Amniotic epithelial cell (primary cell): ENCODE measurements around the gene TMEM117.
"Not testable (repeated sequence)": the region's sequence is repeated elsewhere in the genome, so short reads cannot be mapped to it uniquely, and the experiment has no call there.

Source experiments
- DNase-seq: peaks from one replicate; pipeline ENCODE4 v3.0.0-alpha.2; 2010; ENCODE audit warnings: low read depth

Gene TMEM117

DNA sequence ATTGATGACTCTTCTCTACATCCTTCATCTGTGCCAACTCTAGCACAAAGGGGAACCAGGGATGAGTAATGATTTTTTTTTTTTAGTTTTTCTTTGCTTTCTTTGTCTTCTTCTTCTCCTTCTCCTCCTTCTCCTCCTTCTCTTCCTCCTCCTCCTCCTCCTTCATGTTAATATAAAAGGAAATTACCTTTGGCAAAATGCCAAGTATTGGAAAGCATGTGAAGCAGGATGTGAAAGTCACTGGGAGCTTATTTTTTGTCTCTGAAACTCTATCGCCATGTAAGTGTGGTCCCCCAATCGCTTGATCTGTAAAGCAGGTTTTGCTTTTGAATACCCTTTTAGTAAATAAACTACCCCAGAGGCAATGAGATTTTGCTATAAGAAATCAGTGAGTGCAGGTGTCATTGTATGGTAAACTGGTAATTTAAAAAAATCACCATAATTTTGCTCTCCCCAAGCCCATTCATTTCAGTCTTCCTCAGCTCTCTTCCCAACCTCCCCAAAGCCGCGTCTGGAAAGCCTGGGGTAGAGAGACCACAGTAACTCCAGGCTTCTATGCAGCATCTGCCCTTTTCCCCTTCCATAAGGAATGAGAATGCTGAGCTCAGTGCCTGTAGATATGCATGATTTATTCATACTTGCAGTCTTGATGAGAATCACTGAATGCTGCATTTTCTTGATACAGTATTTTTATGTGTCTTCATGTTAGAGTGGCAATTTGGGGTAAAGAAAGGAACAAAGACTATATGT is 388.7 kb downstream of the TMEM117 start:
- no peak for DNase-seq

GRCh38 chr12:44225149-44225510 is 389.2 kb downstream of the TMEM117 start:
- no peak for DNase-seq

DNA sequence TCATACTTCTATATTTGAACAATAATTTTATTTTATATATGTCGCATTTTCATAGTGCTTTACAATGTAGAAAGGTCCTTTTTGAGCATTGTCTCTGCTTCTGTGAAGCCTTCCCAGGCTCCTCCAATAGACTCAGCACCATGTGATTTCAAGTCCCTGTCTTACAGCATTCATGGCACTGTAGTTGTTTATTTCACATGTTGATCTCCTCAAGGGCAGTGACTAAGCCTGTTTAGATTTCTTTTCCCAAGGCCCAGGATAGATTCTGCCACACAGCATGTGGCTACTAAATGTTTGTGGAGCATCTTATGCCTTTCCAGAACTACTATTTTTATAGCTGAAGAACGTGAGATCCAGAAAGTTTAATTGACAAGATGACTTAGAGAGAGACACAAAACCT is 391.7 kb downstream of the TMEM117 start:
- no peak for DNase-seq

- DNase-seq, result no peak
Measured at GRCh38 chr12:44229846-44230245, 394.0 kb downstream of the TMEM117 start.

DNA sequence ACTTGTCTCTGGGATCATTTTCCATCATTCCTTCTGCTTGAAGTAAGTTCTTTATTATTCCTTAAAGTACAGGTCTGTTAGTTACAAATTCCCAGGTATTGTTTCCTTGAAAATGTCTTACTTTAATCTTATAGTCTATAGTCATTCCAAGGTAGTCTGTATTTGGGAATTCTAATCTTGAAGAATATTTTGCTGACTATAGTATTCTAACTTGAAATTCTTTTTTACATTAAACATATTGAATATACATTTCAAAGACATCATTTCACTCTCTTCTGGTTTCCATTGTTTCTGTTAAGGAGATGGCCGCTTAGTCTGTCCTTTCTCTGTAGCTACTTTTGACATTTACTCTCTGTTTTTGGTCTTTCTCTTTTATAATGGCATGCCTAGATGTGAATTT is 399.8 kb downstream of the TMEM117 start:
- no peak for DNase-seq

- DNase-seq, result no peak
Measured at GRCh38 chr12:44240186-44240585, 404.3 kb downstream of the TMEM117 start.

DNA sequence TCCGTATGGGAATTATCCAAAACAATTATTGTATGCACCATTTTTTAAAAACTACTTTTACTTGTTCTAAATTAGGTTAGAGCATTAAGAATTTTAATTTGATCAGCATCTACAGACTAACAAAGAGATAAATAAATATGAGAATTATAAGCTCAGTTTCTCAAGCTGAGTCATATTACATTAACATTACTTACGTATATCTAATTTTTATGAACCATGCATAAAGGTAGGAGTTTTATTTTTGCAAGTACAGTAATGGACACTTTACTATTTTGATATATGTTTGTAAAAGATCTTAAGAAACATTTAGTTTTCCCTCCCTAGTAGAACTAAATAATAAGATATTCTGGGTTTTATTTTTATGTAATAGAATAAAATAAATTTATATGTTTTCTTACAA is 410.1 kb downstream of the TMEM117 start:
- no peak for DNase-seq

DNA sequence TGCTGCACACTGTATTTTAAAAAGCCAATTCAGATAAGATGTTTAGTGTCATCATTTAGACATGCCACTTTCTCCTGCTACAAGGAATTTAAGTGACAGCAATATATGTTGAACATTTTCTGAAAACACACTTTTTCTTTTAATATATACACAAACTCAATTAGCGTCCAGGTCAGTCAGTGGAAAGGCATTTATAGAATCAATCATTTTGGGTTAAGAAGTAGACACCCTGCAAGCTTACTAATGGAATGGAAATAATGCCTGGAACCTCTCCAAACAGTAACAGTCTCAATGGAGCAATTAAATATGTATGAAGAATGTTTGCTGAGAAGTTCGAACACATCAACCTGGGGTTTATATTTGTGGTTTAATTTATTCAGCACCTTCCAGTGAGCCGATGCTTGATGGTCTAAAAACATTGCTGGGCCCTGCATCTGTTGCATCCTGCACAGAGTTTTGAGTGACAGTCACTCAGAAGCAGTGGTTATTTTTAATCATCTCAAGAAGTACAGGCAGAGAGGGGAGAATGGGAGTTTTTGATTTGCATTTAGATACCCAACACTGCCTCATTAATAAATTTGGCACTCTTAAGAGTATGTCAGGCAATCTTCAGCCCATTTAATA is 410.7 kb downstream of the TMEM117 start:
- no peak for DNase-seq

DNA sequence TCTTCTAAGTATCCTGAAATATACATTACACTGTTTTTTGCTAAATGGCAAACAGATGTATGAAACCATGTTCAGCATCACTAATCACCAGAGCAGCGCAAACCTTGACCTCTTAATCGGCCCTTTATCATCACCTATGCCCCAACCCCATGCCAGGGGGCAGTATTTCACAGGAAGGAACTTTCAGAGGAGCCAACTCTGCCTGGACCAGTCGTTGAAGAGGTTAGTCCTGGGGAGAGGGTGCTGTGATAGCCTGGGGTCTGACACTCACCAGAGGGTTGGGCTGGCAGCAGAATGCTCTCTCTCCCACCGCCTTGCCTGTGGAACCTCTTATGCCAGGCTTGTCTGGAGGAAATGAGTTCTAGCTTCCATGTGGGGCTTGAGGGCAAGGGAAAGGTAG is 411.7 kb downstream of the TMEM117 start:
- no peak for DNase-seq

DNA sequence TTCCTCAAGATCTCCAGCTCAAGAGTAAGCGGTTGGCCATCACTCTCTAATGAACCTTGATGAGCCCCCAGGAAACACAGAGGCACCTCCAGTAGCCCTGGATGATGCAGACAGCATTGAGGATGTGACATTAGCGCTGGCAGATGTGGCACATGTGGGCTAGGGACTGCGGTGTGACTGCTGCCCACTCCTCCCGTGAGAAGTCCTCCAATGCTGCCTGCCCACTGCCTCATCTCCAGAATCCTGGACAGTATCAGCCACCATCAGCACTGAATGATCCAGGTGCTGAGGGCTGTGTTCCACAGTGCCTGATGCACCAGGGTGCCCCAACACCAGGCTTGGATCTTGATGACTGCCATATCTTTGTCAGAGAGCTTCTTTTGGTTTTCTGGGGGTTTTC is 412.6 kb downstream of the TMEM117 start:
- no peak for DNase-seq

DNA sequence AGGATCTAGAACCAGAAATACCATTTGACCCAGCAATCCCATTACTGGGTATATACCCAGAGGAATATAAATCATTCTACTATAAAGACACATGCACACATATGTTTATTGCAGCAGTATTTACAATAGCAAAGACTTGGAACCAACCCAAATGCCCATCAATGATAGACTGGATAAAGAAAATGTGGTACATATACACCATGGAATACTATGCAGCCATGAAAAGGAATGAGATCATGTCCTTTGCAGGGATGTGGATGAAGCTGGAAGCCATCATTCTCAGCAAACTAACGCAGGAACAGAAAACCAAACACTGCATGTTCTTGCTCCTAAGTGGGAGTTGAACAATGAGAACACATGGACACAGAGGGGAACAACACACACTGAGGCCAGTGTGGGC is 414.6 kb downstream of the TMEM117 start:
- DNase-seq, result not testable (repeated sequence)

GRCh38 chr12:44253338-44253856 is 417.5 kb downstream of the TMEM117 start:
- no peak for DNase-seq

- DNase-seq, result no peak
Measured at GRCh38 chr12:44258246-44258645, 422.4 kb downstream of the TMEM117 start.

DNA sequence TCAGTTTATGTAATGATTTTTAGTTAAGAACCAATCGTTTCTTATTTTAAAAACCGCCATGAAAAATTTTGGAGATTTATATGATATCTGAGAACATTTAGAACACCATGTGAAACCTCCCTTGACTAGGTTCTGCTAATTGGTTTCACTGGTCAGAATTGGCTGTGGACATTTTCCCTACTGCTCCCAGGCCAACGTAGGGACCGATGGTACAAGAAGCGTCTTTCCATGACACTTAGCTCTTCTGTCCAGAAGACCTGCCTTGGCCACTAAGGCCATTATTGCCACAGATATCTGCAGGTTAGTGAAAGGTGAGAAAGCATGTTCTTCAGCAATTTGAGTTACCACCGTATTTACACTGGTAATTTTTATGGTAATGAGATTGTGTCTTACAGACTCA is 424.0 kb downstream of the TMEM117 start:
- DNase-seq, result no peak

DNA sequence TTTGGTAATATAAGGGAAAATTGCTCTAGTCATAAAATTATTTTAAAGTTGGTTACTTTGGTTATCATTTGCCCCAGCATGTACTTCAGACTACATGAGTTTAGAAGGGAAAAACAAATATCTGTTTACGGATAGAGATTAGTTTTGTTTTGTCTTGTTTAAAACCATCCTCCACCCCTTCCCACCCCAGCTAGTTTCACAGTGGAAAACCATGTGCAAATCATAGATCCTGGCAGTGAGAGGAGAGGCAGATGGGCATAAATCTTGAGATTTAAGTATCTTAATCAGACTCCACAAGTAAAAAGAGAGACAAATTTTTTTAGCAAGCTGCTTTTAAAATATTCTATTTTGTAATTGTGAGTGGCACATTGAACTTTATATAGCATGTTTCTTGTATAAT is 424.7 kb downstream of the TMEM117 start:
- DNase-seq, result no peak

- no peak for DNase-seq
Measured at GRCh38 chr12:44285321-44285960, 449.6 kb downstream of the TMEM117 start.

DNA sequence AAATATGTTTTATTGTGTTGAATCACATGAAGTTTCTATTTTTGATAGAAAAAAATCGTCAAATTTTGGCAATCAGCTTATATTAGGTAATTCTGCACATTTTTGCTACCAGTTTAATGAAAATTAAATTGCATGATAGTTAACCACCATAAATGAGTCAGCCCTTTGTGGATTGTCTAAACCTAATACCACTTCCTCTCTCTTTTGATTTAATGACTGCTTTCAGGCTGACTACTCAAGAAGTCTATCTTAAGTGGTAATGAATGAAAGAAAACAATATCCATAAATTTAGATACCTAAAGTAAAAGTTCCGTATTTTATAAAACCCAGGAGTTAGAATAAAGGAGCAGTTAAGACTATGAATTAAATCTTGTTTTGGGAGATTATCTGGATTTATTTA is 450.5 kb downstream of the TMEM117 start:
- peak; percentile 16 for DNase-seq

- DNase-seq, result no peak
Measured at GRCh38 chr12:44286821-44287505, 451.1 kb downstream of the TMEM117 start.

DNA sequence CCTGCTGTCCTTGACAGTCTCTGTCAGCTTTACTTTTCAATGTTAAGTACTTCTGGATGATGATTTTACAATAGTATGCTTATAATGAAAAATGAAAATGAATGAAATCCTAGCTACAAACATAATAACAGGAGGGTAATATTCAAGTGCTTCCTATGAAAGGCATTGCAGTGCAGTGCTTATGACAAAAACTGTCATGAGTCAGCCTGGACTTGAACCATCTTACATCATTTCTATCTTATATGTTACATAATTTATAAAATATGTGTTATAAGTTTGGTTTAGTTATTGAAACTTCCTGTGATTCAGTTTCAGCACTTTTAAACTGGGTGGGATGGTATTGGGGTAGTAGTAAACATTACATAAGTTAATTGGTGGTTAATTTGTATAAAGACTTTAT is 451.7 kb downstream of the TMEM117 start:
- no peak for DNase-seq

DNA sequence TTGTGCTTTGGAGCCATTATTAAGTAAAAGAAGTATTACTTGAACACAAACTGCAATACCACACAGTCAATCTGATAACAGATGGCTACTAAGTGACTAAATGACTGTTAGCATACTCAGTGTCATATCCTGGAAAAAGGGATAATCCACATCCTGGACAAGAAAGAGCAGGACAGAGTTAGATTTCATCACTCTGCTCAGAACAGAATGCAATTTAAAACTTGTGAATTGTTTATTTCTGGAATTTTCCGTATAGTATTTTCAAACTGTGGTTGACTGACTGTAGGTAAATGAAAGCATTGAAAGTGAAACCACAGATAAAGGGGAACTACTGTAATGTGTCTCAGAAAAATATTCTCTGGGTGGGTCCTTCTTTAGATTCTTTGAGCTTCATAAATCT is 458.8 kb downstream of the TMEM117 start:
- DNase-seq, result no peak

DNA sequence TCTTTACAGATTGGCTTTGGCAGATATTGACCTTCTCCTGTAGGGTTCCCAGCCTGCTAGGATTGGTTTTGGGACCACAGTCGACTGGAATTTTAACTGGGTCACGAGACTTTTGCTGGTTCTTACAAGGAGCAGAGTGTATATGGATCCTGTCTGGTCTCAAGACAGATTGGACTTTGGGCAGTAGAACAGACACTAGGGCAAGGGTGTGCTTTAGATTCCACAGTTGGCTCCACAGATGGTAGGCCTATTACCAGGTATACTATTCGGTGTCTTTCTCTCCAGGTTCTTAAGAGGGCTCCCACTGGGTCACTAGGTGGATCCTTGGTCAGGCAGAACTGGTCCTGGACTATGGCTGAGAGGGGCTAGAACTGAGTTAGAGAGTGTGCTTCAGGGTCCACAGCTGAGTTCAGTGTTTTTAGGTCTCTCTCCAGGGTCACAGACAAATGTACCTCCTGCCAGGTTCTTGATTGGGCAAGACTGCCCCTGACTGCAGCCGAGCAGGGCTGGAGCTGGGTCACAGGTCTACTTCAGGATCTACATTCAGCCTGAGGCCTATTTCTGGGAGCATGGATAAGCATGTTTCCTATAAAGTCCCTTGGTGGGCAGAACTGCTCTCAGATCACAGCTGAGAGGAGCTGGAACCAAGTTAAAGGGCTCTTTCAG is 460.2 kb downstream of the TMEM117 start:
- no peak for DNase-seq

GRCh38 chr12:44296624-44297197 is 460.8 kb downstream of the TMEM117 start:
- no peak for DNase-seq
